GM13976 (cell line): Measurements from ENCODE around the gene PDE4D.

Experiments
- DNase-seq: peaks from one replicate; pipeline ENCODE4 v3.0.0; 2012; ENCODE audit warnings: low spot score
- CTCF ChIP-seq: IDR thresholded peaks from 2 replicates; pipeline ENCODE4 v1.5.1; 2012; ENCODE audit warnings: borderline replicate concordance, mild to moderate bottlenecking; ENCODE audit not compliant: insufficient read depth; ENCODE audit errors: extremely low read depth, missing control alignments, control extremely low read depth
- in situ Hi-C: fragments of 300-500 bp; cut with MboI; formaldehyde crosslinking; loops from one replicate; pipeline ENCODE4 v1.12.0; 2022; ENCODE audit warnings: low sequenced_read_pairs, mixed read lengths, inconsistent platforms; ENCODE audit not compliant: unreplicated experiment

PDE4D gene

DNA sequence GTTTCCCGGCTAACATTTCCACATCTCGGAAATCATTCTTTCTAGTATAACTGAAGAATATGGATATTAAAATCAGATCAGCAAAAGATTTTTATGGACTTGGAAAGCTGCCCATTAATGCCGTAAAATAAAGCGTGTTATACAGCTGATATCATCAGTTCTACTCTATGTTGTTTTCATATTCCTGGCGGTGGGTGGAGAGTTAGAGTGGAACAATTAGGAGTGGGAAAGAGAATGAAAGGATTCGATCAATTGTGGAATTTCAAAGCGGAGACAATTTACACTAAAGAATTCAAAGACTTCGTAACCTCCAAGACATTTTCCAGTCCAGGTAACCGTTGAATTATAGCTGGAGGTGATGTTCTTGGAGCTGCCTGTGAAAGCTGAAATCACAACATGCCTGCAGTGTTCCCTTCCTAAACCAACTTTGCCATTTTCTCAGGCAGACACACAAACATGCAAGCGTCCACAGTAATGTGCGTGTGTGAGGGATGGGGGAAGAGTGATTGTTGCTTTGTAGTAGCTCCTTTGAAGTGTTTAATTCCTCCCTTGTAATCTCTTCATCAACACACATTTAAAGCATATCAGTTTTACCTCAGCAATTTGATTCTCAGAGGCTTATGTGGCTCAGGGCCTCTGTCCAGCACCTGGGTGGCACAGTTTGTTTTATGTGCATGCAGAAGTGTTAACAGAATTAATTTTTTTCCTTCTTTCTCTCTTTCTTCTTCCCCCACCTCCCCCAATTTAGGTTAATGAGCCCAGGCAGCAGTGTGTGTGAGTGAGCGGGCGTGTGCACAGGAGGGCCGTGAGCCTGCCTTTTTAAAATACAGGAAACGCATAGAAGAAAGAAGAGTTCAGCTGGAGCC, 766.6 kb downstream of the PDE4D start:
- DNase-seq, result no peak
- no peak for TF ChIP-seq CTCF
- in situ Hi-C loops, result no loop called here

GRCh38 chr5:59126016-59126707, 767.4 kb downstream of the PDE4D start:
- in situ Hi-C loops, result no loop called here
- no peak for TF ChIP-seq CTCF
- DNase-seq, result no peak

- DNase-seq, result no peak
- no peak for TF ChIP-seq CTCF
- in situ Hi-C loops, result no loop called here
Observed at GRCh38 chr5:59125011-59125961, 768.2 kb downstream of the PDE4D start.

DNA sequence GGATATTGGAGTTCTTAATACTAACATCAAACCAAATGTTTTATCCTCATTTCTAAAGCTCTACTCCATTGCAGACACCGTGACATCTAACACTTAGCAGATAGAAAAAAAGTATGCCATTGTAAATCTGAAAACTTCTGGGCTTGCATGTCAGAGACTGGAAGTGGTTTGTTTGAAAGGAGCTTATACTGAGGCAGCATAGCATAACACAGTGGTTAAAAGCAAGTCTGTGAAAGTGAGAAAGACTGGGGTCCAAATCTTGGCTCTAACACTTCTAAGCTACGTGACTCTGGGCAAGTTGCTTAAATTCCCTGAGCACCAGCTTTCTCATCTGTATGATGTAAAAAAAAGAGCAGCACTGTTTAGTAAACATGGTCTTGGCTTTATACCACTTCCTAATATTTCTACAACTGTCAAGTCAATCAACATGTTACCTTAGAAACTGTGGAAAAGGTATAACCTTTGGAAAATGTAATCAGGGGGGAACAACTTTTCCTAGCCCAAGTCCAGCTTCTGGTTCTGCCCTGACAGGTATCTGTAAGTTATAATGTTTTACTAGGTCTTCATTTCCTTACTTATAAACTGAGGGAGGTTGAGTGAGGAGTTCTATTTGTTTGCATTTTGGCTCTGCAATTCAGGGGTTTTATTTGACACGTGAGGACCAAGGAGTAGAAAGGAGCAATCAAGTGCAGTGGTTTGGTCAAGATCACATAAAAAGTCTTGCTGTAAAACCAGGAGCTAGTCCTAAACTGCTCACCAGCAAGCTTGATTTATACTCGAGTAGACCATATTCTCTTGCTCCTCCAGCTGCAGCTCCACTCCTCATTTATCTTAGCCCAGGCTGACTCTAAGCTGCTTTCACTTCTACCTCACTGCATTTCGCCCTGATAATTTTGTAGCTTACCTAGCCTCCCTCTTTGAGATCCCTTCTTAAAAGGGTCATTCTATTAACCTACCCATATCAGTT, 769.6 kb downstream of the PDE4D start:
- no peak for DNase-seq
- no peak for TF ChIP-seq CTCF
- in situ Hi-C loops, result no loop called here

DNA sequence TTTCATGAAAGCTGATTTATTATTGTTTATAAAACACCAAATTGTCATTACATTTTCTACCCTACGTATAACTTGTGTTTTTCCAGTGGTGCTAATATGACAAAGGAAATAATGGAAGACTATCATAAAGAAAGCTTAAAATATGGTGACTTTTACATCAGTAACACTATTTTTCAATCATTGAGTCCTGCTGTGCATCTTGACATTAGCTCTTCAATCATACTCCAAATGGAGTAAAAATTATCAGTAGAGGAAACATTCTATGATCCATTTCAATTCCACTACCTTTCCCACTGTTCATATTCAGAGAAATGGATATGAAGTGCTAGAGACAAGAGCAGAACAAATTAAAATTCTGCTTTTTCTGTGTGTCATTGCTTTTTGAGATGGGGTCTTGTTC, 774.0 kb downstream of the PDE4D start:
- DNase-seq, result no peak
- in situ Hi-C loops, result no loop called here
- no peak for TF ChIP-seq CTCF
